GM19351 (cell line): Measurements from ENCODE around the gene CFL1.

Source experiments
- ATAC-seq: cut with Tn5 transposase; IDR thresholded peaks from one replicate; pipeline ENCODE4 v1.9.1; 2021; ENCODE audit warnings: mild to moderate bottlenecking, moderate library complexity; ENCODE audit not compliant: unreplicated experiment

The CFL1 gene

GRCh38 chr11:65888163-65888814 lies 30.3 kb upstream of the CFL1 start, which contains the start of gene FIBP:
FIBP (minus strand) TSS chr11:65888471; CDS start chr11:65888418, 53 bp downstream.
- ATAC-seq, result peak; percentile 40

GRCh38 chr11:65887723-65888162 lies 29.8 kb upstream of the CFL1 start:
- no peak for ATAC-seq

GRCh38 chr11:65886826-65887722 lies 29.1 kb upstream of the CFL1 start:
- ATAC-seq, result no peak

GRCh38 chr11:65885808-65886536 lies 28.0 kb upstream of the CFL1 start:
- no peak for ATAC-seq

GRCh38 chr11:65885231-65885630 lies 27.3 kb upstream of the CFL1 start:
- no peak for ATAC-seq

GRCh38 chr11:65884716-65885092 lies 26.7 kb upstream of the CFL1 start:
- ATAC-seq, result no peak

- ATAC-seq, result no peak
These were observed 26.1 kb upstream of the CFL1 start for GRCh38 chr11:65883786-65884715.

GRCh38 chr11:65883058-65883761 lies 25.2 kb upstream of the CFL1 start:
- no peak for ATAC-seq

- no peak for ATAC-seq
These were observed 24.4 kb upstream of the CFL1 start for GRCh38 chr11:65882120-65883057.

- ATAC-seq, result no peak
These were observed 23.0 kb upstream of the CFL1 start for GRCh38 chr11:65880844-65881421.

GRCh38 chr11:65880027-65880426 lies 22.0 kb upstream of the CFL1 start:
- no peak for ATAC-seq

- no peak for ATAC-seq
These were observed 21.6 kb upstream of the CFL1 start, which contains the start of gene CTSW for GRCh38 chr11:65879617-65880016. CTSW (plus strand) TSS chr11:65879837; CDS start chr11:65879855, 18 bp downstream.

GRCh38 chr11:65873318-65874156 lies 15.6 kb upstream of the CFL1 start:
- peak; percentile 81 for ATAC-seq

- ATAC-seq, result no peak
These were observed 14.8 kb upstream of the CFL1 start, which contains the start of gene EFEMP2 for GRCh38 chr11:65872586-65873317. EFEMP2 (minus strand) TSS chr11:65872800; CDS start chr11:65872354, 446 bp downstream.

GRCh38 chr11:65871811-65872548 lies 14.0 kb upstream of the CFL1 start:
- ATAC-seq, result no peak
